Activated T-cell treated with anti-CD3 and anti-CD28 coated beads for 1 hour (primary cell): ENCODE data around the gene NEU3.
"Not testable (repeated sequence)": the region's sequence is repeated elsewhere in the genome, so short reads cannot be mapped to it uniquely, and the experiment has no call there.

Experiments
- DNase-seq: peaks from one replicate; pipeline ENCODE4 v3.0.0-alpha.2; 2020; ENCODE audit warnings: low read depth

Gene NEU3

DNA sequence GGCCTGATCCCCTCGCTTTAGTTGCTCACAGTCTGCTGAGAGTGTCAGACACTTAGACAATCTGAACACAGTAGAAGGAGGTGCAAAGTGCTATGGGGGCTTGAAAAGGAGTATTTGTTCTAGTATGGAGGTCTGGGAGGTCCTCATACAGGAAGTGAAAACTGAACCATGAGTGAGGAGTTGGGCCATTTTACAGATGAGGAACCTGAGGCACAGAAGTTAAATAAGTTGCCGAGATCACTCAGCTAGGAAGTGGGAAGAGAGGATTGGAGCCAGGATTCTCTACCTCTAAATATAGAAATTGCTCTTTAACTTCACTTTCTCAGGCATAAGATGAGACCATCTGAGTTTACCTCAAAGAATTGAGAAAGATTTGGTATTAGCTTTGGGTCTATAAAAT lies 4.0 kb upstream of the NEU3 start:
- no peak for DNase-seq

DNA sequence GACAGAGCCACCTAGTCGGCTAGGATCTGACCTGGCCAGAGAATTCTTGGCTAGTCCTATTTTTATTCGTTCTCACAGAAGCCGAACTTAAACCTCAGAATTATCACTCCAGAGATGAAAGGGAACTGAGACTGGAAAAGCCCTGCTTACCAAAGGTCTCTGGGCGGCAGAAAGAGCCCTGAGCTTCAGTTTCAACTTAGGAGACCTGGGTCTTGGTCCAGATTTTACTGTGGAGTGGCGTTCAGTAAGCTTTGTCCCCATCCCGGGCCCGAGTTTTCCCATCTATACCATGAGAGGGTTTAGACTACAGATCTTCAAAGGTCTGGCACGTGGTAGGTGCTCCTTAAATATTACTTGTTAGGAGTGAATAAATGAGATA lies 516 bp downstream of the NEU3 start:
- DNase-seq = no peak

DNA sequence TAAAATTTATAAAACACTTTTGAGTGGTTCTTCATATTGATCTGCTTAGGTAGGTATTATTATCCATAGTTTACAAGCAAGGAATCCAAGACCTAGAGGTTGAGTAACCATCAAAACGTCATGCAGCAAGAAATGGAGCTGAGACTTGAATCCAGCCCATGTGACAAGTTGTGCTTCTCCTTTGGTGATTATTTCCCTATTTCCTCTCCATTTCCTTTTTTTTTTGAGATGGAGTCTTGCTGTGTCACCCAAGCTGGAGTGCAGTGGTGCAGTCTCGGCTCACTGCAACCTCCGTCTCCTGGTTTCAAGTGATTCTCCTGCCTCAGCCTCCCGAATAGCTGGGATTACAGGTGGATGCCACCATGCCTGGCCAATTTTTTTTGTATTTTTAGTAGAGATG lies 1.4 kb downstream of the NEU3 start:
- not testable (repeated sequence) for DNase-seq

DNA sequence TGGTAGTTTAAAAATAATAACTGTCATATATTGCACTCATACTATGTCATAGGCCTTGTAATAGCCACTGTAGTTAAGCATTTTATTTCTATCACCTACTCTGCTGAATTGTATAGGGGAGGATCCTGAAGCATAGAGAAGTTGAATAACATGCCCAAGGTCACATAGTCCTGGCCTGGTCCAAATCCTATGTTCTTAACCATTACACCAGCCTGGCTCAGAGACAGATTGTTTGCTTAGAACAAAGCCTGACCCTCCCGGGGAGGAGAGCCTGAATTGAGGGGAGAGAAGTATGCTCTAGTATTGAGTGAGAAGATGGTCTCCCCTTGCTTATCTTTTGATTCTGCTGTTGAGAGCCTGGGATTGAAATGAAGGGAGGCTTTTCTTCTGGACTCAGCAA lies 2.2 kb downstream of the NEU3 start:
- no peak for DNase-seq

DNA sequence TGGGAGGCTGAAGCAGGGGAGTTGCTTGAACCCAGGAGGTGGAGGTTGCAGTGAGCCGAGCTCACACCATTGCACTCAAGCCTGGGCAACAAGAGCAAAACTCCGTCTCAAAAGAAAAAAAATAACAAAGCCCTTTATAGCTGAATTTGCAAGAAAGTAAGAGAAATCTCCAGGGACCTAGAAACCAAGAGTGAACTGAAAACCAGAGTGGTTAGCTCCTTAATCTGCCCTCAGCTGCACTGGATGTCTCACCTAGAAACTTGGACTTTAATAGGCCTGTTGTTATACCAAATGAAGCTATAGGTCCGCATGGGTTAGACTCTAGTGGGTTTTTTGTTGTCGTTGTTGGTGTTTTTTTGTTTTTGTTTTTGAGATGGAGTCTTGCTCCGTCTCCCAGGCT lies 4.1 kb downstream of the NEU3 start:
- DNase-seq = no peak

DNA sequence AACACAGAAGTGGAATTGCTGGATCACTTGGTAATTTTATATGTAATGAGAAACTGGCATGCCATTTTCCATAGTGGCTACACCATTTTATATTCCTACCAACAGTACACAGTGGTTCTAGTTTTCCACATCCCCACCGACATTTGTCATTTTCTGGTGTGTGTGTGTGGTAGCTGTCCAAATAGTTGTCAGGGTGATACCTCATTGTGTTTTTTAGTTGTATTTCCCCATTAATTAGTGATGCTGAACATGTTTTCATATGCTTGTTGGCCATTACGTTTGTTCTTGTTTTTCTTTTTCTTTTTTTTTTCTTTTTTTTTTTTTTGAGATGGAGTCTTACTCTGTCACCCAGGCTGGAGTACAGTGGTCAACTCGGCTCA lies 12.2 kb downstream of the NEU3 start:
- no peak for DNase-seq

DNA sequence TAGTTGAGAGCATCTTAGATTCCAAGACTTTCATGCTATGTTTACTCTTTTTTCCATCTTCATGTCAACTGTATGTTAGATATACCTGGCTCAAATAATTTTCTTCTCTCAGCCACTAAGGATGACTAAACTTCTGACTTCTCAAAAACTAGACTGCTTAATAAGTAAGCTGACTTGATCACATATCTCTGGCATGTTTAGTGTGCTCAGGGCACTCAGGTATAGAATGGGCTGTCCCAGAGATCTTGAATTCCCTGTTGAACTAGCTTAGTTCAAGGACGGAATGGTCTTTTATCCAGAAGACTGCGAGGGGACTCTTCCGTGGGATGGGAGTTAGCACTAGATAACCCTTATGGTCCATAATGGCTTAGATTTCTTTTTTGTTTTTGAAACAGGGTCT lies 13.0 kb downstream of the NEU3 start:
- no peak for DNase-seq

DNA sequence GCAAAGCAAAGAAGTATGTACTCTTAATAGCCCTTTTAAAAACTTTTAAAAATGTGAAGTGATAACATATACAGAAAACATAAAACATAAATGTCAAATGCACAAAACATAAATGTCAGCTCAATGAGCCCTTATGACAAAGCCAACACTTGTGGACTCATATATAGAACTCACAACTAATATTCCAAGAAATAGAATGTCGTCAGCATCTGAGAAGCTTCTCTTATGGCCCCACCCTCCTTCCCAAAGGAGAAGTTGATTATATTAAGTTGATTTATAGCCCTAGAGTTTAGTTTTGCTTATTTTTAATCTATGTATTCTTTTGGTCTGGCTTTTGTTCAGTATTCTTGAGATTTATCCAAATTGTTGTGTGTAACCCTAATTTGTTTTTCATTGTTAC lies 13.8 kb downstream of the NEU3 start:
- DNase-seq = no peak

DNA sequence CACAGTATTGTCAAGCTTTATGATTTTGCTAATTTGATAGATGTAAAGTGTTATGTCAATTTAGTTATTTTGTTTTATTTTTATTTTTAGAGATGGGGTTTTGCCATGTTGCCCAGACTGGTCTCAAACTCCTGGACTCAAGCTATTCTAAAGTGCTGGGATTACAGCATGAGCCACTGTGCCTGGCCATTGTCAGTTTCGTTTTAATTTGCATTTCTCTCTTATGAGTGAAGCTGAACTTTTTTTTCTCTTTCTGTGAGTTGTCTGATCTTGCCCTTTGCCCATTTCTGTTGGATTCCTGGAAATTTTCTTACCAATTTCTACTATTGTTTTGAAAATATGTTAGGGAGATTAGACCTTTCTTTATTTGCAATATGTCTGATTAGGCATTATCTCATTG lies 15.5 kb downstream of the NEU3 start:
- DNase-seq = no peak

DNA sequence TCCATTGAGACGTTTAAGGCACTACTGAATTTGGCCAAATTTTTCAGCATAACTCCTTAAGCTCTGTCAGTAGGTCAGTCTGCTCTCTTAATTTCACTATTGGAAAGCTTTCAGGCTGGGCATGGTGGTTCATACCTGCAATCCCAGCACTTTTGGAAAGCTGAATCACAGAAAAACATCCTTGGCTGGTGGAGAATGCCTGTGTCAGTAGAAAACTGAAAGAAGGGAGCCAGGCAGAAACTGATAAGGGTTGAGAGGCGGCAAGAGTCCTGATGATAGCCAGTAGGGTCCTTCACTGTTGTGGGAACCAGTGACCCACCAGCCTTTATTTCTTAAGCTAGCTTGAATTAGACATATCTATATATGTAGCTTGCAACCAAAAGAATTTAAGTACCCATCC lies 22.6 kb downstream of the NEU3 start:
- DNase-seq = no peak

DNA sequence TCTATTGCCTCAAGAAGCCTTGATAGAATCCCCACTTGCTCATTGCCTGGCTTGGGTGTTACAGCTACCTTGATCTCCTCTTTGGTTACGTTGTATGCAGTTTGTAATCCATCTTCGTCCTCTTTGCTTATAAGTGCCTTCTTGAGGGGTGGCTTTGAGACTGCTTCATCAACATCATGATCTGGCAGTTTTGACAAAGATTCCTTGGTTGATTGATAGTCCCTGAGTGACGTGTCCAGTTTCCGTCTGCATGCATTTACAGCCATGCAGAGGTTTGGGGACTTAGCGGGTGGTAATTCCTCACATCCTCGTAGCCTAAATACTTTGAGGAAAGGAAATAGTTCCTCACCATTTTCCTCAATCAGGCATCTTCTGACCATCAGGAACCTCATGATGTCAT lies 23.1 kb downstream of the NEU3 start:
- no peak for DNase-seq

DNA sequence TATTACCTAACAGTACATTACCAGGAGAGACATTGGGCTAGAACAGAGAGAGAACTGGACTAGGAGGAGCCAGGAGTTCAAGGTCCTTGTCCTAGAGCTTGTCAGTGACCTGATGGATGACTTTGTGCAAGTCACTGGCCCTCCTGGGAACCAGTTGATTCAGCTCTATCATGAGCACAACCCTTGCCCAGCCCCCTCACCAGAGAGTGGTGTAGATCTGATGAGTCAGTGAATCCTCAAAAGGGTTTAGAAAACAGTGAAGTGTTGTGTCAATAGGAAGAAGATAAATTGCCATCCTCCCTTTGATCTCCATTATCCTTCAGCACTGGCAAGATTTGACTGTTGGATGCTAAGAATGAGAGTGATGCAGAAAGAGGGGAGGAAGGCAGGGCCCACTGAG lies 24.3 kb downstream of the NEU3 start:
- DNase-seq = no peak

DNA sequence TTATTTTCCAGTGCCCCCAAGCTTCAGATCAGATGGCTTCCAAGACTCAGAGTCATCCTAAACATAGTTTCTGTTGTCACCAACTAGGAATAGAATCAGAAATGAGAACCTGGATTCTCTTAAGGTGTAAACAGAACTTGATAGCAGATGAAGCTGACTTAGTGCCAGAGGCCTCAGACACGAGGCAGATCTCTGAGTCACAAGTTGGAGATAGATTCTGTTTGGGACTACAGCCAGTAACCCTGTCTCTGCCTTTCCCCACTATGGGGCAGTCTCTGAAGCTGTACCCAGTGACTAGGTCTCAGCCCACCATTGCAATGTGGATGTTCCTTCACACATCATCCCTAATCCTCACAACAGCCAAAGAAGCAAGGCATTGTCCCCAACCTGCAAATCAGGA lies 25.4 kb downstream of the NEU3 start:
- no peak for DNase-seq

DNA sequence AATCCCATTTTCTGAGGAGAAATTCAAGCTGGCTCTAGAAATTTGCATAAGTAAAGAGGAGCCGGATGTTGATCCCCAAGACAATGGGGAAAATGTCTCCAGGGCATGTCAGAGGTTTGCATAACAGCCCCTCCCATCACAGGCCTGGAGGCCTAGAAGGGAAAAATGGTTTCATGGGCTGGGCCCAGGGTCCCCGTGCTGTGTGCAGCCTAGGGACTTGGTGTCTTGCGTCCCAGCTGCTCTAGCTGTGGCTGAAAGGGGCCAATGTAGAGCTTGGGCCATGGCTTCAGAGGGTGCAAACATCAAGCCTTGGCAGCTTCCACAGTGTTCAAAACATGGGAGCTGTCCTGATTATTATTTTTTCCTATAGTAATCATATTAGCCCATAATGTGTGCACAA lies 30.5 kb downstream of the NEU3 start:
- not testable (repeated sequence) for DNase-seq

DNA sequence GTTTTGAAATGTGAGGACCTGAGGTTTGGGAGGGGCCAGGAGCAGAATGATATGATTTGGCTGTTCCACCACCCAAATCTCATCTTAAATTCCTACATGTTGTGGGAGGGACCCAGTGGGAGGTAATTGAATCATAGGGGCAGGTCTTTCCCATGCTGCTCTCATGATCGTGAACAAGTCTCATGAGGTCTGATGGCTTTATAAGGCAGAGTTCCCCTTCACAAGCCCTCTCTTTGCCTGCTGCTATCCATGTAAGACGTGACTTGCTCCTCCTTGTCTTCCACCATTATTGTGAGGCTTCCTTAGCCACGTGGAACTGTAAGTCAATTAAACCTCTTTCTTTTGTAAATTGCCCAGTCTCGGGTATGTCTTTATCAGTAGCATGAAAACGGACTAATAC lies 31.6 kb downstream of the NEU3 start:
- not testable (repeated sequence) for DNase-seq

DNA sequence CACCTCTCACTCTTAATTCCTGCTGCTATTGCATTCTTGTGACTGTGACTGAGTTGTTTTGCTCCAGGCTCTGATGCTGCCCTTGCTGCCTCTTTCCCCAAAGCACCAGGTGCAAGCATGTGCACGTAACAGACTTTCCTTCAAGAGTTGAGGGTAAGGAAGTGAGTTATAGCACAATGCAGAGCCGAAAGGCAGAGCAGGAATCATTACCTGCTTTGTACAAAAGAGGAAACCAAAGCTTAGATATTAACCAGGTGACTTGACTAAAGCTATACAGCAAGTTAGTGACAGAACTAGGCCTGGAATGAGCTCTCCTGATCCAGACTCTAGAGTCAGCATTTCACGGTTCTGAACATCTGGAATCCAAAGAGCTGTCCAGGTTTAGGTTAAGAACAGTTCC lies 33.6 kb downstream of the NEU3 start:
- no peak for DNase-seq

DNA sequence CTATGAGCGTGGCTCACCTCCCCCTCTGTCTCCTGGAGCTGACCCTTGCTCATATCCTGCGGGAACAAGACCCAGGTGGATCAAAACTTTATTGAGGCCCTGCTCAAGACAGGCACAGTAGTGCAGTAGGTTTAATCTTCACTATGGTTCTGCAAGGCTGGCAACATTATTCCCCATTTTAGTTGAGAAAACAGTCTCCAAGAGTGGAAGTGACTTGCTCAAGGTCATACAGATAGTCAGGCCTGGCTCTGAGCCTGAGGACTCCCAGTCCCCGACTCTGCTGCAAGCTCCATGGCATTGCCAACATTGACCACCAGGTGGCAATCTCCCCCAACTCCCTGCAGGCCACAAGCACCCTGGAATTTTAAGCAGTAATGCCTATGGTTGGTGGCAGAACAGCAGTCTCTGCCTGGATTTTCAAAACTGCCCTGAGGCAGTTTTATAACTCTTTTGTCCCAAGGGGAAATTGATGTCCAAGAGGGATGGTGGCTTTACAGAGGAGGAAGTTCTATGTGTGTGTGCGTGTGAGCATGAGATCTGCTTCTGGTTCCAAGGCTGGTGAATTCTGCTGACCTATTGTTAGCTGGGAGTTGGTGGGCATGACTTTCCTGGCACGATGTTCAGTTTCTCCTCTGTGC lies 34.1 kb downstream of the NEU3 start:
- peak; percentile 64 for DNase-seq

DNA sequence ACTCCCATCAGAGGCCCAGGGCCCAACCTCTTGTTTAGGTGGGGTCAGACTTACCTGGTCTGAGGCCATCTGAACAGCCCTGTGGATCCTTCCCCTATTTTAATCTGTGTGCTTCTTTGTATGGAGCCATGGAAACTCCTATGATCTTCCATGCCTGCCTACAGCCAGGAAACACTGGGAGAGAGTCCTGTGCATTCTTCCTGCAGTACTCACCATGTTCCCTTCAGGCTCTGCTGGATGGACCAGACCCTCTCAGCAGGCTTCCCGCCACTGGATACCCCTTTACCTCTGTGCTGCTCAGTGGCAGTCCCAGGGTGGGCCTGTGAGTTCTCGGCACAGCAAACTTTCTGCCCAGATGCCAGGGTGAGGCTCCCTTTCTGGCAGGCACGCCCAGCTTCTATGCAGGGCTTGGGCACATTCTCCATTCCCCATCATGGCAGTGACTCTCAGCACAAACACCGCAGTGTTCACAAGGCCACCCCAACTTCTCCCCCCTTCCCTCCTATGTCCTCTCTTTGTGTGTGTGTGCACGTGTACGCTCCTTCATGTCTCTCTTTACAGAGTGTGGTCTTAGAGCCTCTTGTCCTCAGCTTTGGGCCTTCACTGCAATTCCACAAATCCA lies 34.8 kb downstream of the NEU3 start:
- DNase-seq = no peak

DNA sequence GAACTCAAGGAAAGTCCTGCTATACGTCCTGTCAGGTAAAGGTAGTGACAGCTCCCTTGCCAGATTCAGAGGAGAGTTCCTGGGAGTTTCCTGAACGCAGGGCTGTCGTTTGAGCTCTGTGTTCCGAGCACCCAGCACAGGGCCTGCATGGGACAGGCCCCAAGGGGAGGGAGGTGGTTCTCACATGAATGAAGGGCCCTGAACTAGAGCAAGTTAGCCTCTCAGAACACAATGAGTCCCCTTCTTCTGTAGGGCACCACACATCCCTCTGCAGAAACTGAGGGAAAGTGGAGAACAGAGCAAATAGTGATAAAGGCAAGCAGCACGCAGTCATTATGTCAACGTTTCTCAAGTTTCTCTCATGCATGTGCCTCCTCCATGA lies 35.3 kb downstream of the NEU3 start:
- DNase-seq = no peak

DNA sequence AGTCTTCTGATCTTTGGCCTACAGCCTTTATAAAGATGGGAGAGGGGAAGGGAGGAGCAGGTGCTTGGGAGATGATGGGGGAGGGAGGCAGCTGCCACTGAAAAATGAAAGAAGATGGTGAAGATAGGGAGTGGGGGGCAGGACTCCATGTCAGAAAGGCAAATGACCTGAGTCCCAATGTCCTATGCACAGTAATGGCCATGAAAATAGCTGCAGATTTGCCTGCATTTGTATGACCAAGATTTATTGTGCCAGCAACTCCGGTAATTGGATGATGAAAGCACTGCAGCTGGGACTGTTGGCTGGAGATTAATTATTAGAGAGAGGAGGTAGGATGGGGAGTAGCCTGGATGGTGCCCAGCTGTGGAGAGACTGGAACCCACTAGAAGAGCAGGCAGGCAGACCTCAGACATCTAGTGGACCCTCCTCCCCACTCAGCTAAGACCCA lies 36.1 kb downstream of the NEU3 start:
- no peak for DNase-seq

DNA sequence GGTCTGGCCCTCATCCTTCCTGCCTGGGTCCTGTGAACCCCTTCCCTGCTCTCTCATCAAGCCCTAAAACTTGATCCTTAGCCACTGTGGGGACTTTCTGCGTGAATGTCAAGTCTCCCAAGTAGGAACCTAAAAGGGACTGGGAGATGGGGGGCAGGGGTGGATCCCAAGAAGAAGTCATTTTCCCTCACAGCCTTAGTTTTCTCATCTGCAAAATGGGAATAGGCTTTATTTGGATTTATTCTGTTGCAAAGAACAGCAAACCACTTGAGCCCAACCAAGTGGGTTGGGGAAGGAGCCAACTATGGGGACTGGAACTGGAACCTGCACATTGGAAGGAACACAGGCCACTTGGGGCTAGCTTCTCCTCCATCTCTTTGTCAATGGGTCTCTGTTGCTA lies 36.8 kb downstream of the NEU3 start:
- DNase-seq = no peak

DNA sequence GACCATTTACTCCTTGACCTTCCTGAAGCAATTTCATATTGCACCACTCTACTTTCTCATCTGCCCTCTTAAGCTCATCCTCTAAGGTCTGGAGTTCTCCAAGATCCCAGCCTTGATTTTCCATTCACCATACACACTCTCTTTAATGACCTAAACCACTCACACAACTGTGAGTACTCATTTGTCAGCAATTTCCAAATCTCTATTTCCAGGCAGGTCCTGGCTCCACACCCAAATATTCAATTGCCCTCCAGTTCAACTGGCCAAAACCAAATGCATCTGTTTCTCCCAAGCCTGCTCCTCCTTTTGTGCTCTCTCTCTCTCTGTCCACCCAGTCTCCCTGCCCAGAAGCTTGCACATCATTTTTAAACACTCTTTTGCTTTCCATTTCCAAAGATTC lies 39.6 kb downstream of the NEU3 start:
- DNase-seq = no peak

DNA sequence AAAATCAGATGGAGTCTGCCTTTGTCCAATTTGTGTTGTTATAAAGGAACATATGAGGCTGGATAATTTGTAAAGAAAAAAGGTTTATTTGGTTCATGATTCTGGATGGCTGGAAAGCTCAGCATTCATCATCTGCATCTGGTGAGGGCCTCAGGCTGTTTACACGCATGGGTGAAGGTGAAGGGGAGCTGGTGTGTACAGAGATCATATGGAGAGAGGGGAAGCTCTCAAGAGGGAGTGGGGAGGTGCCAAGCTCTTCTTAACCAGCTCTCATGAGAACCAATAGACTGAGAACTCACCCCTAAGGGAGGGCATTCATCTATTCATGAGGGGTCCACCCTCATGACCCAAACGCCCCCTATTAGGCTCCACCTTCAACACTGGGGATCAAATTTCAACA lies 40.0 kb downstream of the NEU3 start:
- DNase-seq = no peak

DNA sequence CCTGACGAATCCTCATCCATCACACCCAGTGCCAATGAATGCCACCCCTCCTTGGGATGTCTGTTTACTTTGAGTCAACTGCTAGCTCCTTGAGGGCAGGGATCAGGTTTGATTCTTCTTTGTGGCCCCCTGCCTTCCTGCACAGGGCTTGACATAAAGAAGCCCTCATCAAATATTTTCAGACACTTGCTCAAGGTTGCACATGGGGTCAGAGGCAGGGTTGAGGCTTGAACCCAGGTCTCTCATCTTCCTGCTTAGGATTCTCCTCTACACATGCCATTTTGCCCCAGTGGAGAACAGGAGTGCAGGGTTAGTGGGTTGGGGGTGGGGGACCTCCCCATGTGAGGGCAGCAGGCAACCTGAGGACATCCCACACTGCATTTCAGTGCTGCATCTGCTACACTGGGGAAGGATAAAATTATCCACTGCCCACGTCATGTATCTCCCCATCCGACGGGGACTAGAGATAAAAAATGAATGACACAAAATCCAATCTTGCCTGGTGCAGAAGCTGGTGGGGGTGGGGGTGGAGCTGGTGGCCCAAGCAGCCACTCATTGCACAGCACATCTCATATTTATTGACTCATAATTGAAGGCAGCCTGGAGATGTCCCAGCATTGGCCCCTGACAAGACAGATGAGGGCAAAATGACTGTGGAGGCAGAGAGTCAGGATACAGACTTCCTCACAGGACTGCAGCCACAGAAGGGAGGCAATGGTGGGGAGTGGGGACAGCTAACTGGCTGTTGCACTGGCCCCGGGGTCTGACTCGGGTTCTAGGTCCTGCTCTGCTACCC lies 41.3 kb downstream of the NEU3 start:
- DNase-seq = no peak
